Activated CD4-positive, alpha-beta T cell treated with anti-CD3 and anti-CD28 coated beads for 36 hours (primary cell): ENCODE results near the gene CCL7. TPM values are rescaled to one million over a fixed set of nuclear protein-coding genes. Genes with fewer than 3 reads are reported as not detected.

ENCODE experiments used
- ATAC-seq: fragments of 200-7000 bp; cut with Tn5 transposase; one replicate; pipeline ENCODE4 v1.10.0; 2021; ENCODE audit warnings: mild to moderate bottlenecking, moderate library complexity
- CTCF ChIA-PET: fragments of 350-600 bp; sonication (Branson Sonifier 250); formaldehyde crosslinking; loops from one replicate; lab custom pipeline; 2021; ENCODE audit warnings: antibody characterized with exemption; lab: Charles Lee
- POLR2A ChIA-PET: fragments of 350-600 bp; sonication (Branson Sonifier 250); formaldehyde crosslinking; loops from one replicate; lab custom pipeline; 2021; ENCODE audit warnings: antibody characterized with exemption, inconsistent platforms; lab: Charles Lee
- DNase-seq: peaks from one replicate; pipeline ENCODE4 v3.0.0-alpha.2; 2020
- H3K27ac Mint-ChIP-seq: one replicate; pipeline ENCODE4 v1.8.0; 2021; ENCODE audit warnings: mixed read lengths
- H3K27me3 Mint-ChIP-seq: one replicate; pipeline ENCODE4 v1.8.0; 2021; ENCODE audit warnings: mixed read lengths
- H3K36me3 Mint-ChIP-seq: one replicate; pipeline ENCODE4 v1.8.0; 2021; ENCODE audit warnings: low read depth, mixed read lengths
- H3K4me1 Mint-ChIP-seq: one replicate; pipeline ENCODE4 v1.8.0; 2021; ENCODE audit warnings: mixed read lengths
- H3K4me3 Mint-ChIP-seq: one replicate; pipeline ENCODE4 v1.8.0; 2021; ENCODE audit warnings: mild to moderate bottlenecking, moderate library complexity, mixed read lengths
- H3K9me3 Mint-ChIP-seq: one replicate; pipeline ENCODE4 v1.8.0; 2021; ENCODE audit warnings: low read depth, mixed read lengths
- intact Hi-C, 2 experiments: fragments of 100-400 bp; cut with DNase I in 1 of 2; cut with micrococcal nuclease in 1 of 2; formaldehyde crosslinking; loops; one replicate each; pipeline versions ENCODE4 v1.14.2 to v1.15.1; 2022 to 2024; cut with DNase I, micrococcal nuclease
- total RNA-seq, 2 experiments: library from RNA; stranded (reverse); gene quantifications; one replicate each; pipeline ENCODE4 v1.2.3, GENCODE V29; 2021

Gene CCL7
- total RNA-seq, 2 experiments from 2014 or later = not detected

DNA sequence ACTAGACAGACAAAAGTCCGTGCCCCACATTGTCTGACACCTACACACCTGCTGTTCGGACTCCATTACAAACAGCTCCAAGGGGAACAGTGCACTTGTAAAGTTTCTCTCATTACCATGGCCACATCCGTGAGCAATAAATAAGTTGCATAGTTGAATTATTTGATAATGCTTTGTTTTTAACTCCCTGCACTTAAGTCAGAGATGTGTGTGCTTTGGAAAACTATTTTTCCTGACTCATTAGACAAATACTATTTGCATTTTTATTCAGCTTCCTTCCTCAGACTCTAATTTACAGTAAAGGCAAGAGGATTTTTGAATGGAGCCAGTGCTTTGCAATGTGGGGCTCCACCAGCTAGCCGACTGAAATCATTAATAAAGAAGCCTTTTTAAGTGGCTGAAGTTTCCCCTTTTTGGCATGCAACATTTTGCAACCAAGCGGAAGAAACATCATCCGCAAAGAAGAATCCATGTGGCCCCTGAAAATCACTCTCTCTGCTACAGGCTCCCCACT lies 21.5 kb upstream of the CCL7 start:
- Mint-ChIP-seq H3K9me3 (no peaks in the 10 kb centered on the region), H3K36me3 (no peaks in the 10 kb centered on the region), H3K4me3 (no peak overlapping the region), H3K27ac (no peak overlapping the region), H3K27me3 (peaks cover 5% of the 10 kb centered on the region), H3K4me1 (peaks cover 3% of the 10 kb centered on the region)
- POLR2A ChIA-PET = no interaction called here
- intact Hi-C loops = no loop called here
- DNase-seq = no peak
- CTCF ChIA-PET = interaction anchor here (0.7 to 0.8 kb wide), 2 partner anchors 44 to 155 kb away, joined by 3 to 4 read pairs; no protein-coding TSS in a partner anchor
- ATAC-seq = no peak

- ATAC-seq = no peak
- ChIA-PET CTCF (interaction anchor here (0.7 to 1.6 kb wide), 3 partner anchors 45 to 156 kb away, joined by 3 to 5 read pairs (median 4); no protein-coding TSS in a partner anchor), POLR2A (no interaction called here)
- Mint-ChIP-seq H3K36me3 (no peaks in the 10 kb centered on the region), H3K27me3 (peaks cover 5% of the 10 kb centered on the region), H3K4me1 (peaks cover 3% of the 10 kb centered on the region), H3K27ac (no peak overlapping the region), H3K4me3 (no peak overlapping the region), H3K9me3 (no peaks in the 10 kb centered on the region)
- DNase-seq = no peak
- intact Hi-C loops = no loop called here
Measured at GRCh38 chr17:34249061-34249460, 21.0 kb upstream of the CCL7 start.

DNA sequence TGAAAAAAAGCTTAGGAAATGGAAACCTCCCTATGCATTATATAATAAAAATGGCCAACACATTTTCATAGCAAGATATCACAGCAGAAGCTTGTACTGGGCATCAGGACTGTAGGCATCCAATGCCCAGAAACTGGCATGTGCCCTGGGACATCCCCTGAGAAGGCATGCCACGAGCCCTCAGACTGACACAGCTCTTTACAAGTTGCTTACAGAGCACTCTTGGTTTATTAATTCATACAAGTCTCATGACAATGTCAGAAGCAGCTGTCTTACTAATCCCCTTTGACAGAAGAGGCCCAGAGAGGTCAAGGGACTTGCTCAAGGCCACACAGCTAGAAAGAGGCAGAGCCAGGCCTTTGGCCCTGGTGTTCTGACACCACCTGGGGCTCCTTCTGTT lies 20.5 kb upstream of the CCL7 start:
- Mint-ChIP-seq H3K27ac (no peak overlapping the region), H3K27me3 (peaks cover 8% of the 10 kb centered on the region), H3K36me3 (no peaks in the 10 kb centered on the region), H3K9me3 (no peaks in the 10 kb centered on the region), H3K4me1 (peaks cover 3% of the 10 kb centered on the region), H3K4me3 (no peak overlapping the region)
- DNase-seq (no peak), ATAC-seq (no peak)
- ChIA-PET POLR2A (interaction anchor here (0.5 kb wide), 1 partner anchor 62 kb away, joined by 3 read pairs; no protein-coding TSS in a partner anchor), CTCF (interaction anchor here (0.7 to 1.6 kb wide), 3 partner anchors 45 to 156 kb away, joined by 3 to 5 read pairs (median 4); no protein-coding TSS in a partner anchor)
- intact Hi-C loops = no loop called here

GRCh38 chr17:34251186-34251585 lies 18.8 kb upstream of the CCL7 start:
- no peak for DNase-seq
- intact Hi-C loops = no loop called here
- peaks cover 6% of the 10 kb centered on the region for H3K4me1 Mint-ChIP-seq
- no peak overlapping the region for H3K4me3 Mint-ChIP-seq
- no peak for ATAC-seq
- no peaks in the 10 kb centered on the region for H3K9me3 Mint-ChIP-seq
- ChIA-PET CTCF (no interaction called here), POLR2A (no interaction called here)
- H3K27ac Mint-ChIP-seq = no peak overlapping the region
- H3K36me3 Mint-ChIP-seq = no peaks in the 10 kb centered on the region
- peaks cover 18% of the 10 kb centered on the region for H3K27me3 Mint-ChIP-seq

DNA sequence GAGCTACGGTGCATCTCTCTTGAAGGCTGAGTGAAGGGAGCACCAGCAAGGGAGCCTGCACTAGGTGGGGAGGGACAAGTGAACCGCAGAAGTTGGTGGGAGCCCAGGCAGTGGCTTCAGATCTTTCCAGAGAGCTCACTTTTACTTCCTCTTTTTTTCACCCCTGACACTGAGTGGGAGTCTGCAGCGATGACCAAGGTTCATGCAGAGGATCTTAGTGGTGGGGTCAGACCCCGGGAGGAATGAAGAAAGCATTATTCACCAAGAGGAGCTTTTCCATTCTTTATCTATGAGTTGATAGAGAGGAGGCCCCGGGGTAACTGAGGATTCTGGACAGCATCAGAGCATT lies 18.0 kb upstream of the CCL7 start:
- ChIA-PET CTCF (interaction anchor here (1.0 kb wide), 1 partner anchor 53 kb away, joined by 6 read pairs; no protein-coding TSS in a partner anchor), POLR2A (interaction anchor here (0.6 to 1.4 kb wide), 2 partner anchors 50 to 1838 kb away, joined by 3 read pairs; partner anchors contain the start of gene CCL3)
- no peak overlapping the region for H3K4me3 Mint-ChIP-seq
- ATAC-seq (no peak), DNase-seq (no peak)
- no peak overlapping the region for H3K27ac Mint-ChIP-seq
- no peaks in the 10 kb centered on the region for H3K9me3 Mint-ChIP-seq
- H3K36me3 Mint-ChIP-seq = no peaks in the 10 kb centered on the region
- peaks cover 6% of the 10 kb centered on the region for H3K4me1 Mint-ChIP-seq
- peaks cover 21% of the 10 kb centered on the region for H3K27me3 Mint-ChIP-seq
- intact Hi-C loops = no loop called here

GRCh38 chr17:34252444-34253138 lies 17.4 kb upstream of the CCL7 start:
- Mint-ChIP-seq H3K4me3 (no peak overlapping the region), H3K4me1 (peaks cover 6% of the 10 kb centered on the region), H3K27me3 (peaks cover 25% of the 10 kb centered on the region), H3K36me3 (no peaks in the 10 kb centered on the region), H3K9me3 (no peaks in the 10 kb centered on the region), H3K27ac (no peak overlapping the region)
- intact Hi-C loops = no loop called here
- ATAC-seq (peak; percentile 55), DNase-seq (no peak)
- ChIA-PET CTCF (interaction anchor here (0.6 to 1.0 kb wide), 2 partner anchors 54 to 109 kb away, joined by 5 to 6 read pairs; no protein-coding TSS in a partner anchor), POLR2A (interaction anchor here (0.6 to 1.4 kb wide), 2 partner anchors 51 to 1837 kb away, joined by 3 read pairs; partner anchors contain the start of gene CCL3)

- Mint-ChIP-seq H3K4me1 (peaks cover 6% of the 10 kb centered on the region), H3K4me3 (no peak overlapping the region), H3K36me3 (no peaks in the 10 kb centered on the region), H3K9me3 (no peaks in the 10 kb centered on the region), H3K27me3 (peaks cover 27% of the 10 kb centered on the region), H3K27ac (no peak overlapping the region)
- DNase-seq (no peak), ATAC-seq (no peak)
- CTCF ChIA-PET = interaction anchor here (0.6 to 1.0 kb wide), 2 partner anchors 54 to 108 kb away, joined by 5 to 6 read pairs; no protein-coding TSS in a partner anchor
- intact Hi-C loops = no loop called here
- POLR2A ChIA-PET = interaction anchor here (1.4 kb wide), 1 partner anchor 51 kb away, joined by 3 read pairs; no protein-coding TSS in a partner anchor
Measured at GRCh38 chr17:34253139-34253525, 16.9 kb upstream of the CCL7 start.

- Mint-ChIP-seq H3K4me3 (no peak overlapping the region), H3K27me3 (peaks cover 35% of the 10 kb centered on the region), H3K4me1 (peaks cover 6% of the 10 kb centered on the region), H3K27ac (no peak overlapping the region), H3K9me3 (no peaks in the 10 kb centered on the region), H3K36me3 (no peaks in the 10 kb centered on the region)
- DNase-seq = no peak
- CTCF ChIA-PET = no interaction called here
- POLR2A ChIA-PET = no interaction called here
- intact Hi-C loops = no loop called here
- ATAC-seq = no peak
Measured at GRCh38 chr17:34254146-34254545, 15.9 kb upstream of the CCL7 start.

DNA sequence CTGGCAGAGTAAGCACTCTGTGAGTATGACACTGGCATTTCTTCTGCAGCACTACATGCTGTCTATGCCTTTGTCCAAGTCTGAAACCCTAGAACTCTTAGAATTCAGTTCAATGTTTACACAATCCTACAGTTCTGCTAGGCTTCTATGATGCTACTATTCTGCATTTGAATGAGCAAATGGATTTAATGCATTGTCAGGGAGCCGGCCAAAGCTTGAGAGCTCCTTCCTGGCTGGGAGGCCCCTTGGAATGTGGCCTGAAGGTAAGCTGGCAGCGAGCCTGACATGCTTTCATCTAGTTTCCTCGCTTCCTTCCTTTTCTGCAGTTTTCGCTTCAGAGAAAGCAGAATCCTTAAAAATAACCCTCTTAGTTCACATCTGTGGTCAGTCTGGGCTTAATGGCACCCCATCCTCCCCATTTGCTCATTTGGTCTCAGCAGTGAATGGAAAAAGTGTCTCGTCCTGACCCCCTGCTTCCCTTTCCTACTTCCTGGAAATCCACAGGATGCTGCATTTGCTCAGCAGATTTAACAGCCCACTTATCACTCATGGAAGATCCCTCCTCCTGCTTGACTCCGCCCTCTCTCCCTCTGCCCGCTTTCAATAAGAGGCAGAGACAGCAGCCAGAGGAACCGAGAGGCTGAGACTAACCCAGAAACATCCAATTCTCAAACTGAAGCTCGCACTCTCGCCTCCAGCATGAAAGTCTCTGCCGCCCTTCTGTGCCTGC lies 15.2 kb upstream of the CCL7 start, which contains the start of gene CCL2:
CCL2 (plus strand) TSS at position 635 of the 730 bp plus-strand sequence; CDS start at position 700, 65 bp downstream.
- H3K4me3 Mint-ChIP-seq = no peak within 1 kb of the TSS
- ChIA-PET POLR2A (no interaction called here), CTCF (no interaction called here)
- H3K36me3 Mint-ChIP-seq = no peaks in the 10 kb centered on the region
- H3K4me1 Mint-ChIP-seq = peaks cover 6% of the 10 kb centered on the region
- peaks cover 39% of the 10 kb centered on the region for H3K27me3 Mint-ChIP-seq
- no peak within 1 kb of the TSS for H3K27ac Mint-ChIP-seq
- ATAC-seq (no peak), DNase-seq (no peak)
- intact Hi-C loops = no loop called here
- no peaks in the 10 kb centered on the region for H3K9me3 Mint-ChIP-seq

GRCh38 chr17:34255381-34255732 lies 14.7 kb upstream of the CCL7 start:
- H3K36me3 Mint-ChIP-seq = no peaks in the 10 kb centered on the region
- ChIA-PET CTCF (no interaction called here), POLR2A (no interaction called here)
- no peak for DNase-seq
- H3K27ac Mint-ChIP-seq = no peak overlapping the region
- no peak overlapping the region for H3K4me3 Mint-ChIP-seq
- intact Hi-C loops = no loop called here
- no peaks in the 10 kb centered on the region for H3K9me3 Mint-ChIP-seq
- peaks cover 6% of the 10 kb centered on the region for H3K4me1 Mint-ChIP-seq
- peaks cover 40% of the 10 kb centered on the region for H3K27me3 Mint-ChIP-seq
- ATAC-seq = no peak

GRCh38 chr17:34255841-34256240 lies 14.2 kb upstream of the CCL7 start:
- H3K27me3 Mint-ChIP-seq = peaks cover 45% of the 10 kb centered on the region
- H3K36me3 Mint-ChIP-seq = no peaks in the 10 kb centered on the region
- peaks cover 6% of the 10 kb centered on the region for H3K4me1 Mint-ChIP-seq
- H3K4me3 Mint-ChIP-seq = no peak overlapping the region
- no peak for ATAC-seq
- no peaks in the 10 kb centered on the region for H3K9me3 Mint-ChIP-seq
- POLR2A ChIA-PET = no interaction called here
- CTCF ChIA-PET = interaction anchor here (1.0 to 1.1 kb wide), 2 partner anchors 10 to 55 kb away, joined by 3 read pairs; no protein-coding TSS in a partner anchor
- DNase-seq = no peak
- H3K27ac Mint-ChIP-seq = no peak overlapping the region
- intact Hi-C loops = loop anchor here in 1 of 2 experiments (2.0 kb wide), 1 partner anchor 53 kb away; no protein-coding TSS in a partner anchor
